ENCODE results near the gene ZNF32.

GRCh38 chr10:43658227-43658626, 9.5 kb upstream of the ZNF32 start:
- no peak for TF ChIP-seq CTCF (IDR thresholded peaks at IDR 0.05)
- TF ChIP-seq EP300 (IDR thresholded peaks at IDR 0.05) = no peak
- TF ChIP-seq POLR2A (IDR thresholded peaks at IDR 0.05; ENCODE audit: low read depth) = no peak
- no peak for TF ChIP-seq POLR2AphosphoS5 (IDR thresholded peaks at IDR 0.05)
